GM21528 (cell line): ENCODE data around the gene CREB5.
"Not testable (repeated sequence)": the region's sequence is repeated elsewhere in the genome, so short reads cannot be mapped to it uniquely, and the experiment has no call there.

Source experiments
- ATAC-seq: cut with Tn5 transposase; IDR thresholded peaks from one replicate; pipeline ENCODE4 v1.9.1; 2021; ENCODE audit warnings: mild to moderate bottlenecking, moderate library complexity; ENCODE audit not compliant: unreplicated experiment, low FRiP score

CREB5 gene

GRCh38 chr7:28411876-28412662 is at the start of gene CREB5:
CREB5 (plus strand) TSS chr7:28412518; CDS start chr7:28412915, 397 bp downstream.
- ATAC-seq: no peak

- ATAC-seq: no peak
These were observed 49.5 kb upstream of the CREB5 start for GRCh38 chr7:28362812-28363211.

- ATAC-seq: no peak
These were observed 48.2 kb upstream of the CREB5 start for GRCh38 chr7:28364082-28364481.

GRCh38 chr7:28369523-28369922 is 42.8 kb upstream of the CREB5 start:
- ATAC-seq: no peak

- no peak for ATAC-seq
These were observed 40.5 kb upstream of the CREB5 start for GRCh38 chr7:28371846-28372245.

- ATAC-seq: no peak
These were observed 38.3 kb upstream of the CREB5 start for GRCh38 chr7:28373990-28374389.

- ATAC-seq: no peak
These were observed 36.6 kb upstream of the CREB5 start for GRCh38 chr7:28375729-28376128.

GRCh38 chr7:28376634-28377033 is 35.7 kb upstream of the CREB5 start:
- ATAC-seq: no peak

GRCh38 chr7:28378574-28379149 is 33.7 kb upstream of the CREB5 start:
- no peak for ATAC-seq

GRCh38 chr7:28381466-28381865 is 30.9 kb upstream of the CREB5 start:
- ATAC-seq: no peak

- no peak for ATAC-seq
These were observed 30.2 kb upstream of the CREB5 start for GRCh38 chr7:28382144-28382543.

GRCh38 chr7:28383975-28384374 is 28.3 kb upstream of the CREB5 start:
- no peak for ATAC-seq

- ATAC-seq: no peak
These were observed 22.6 kb upstream of the CREB5 start for GRCh38 chr7:28389504-28390395.

GRCh38 chr7:28390426-28390825 is 21.9 kb upstream of the CREB5 start:
- ATAC-seq: no peak

GRCh38 chr7:28392289-28392688 is 20.0 kb upstream of the CREB5 start:
- no peak for ATAC-seq

GRCh38 chr7:28395404-28395803 is 16.9 kb upstream of the CREB5 start:
- ATAC-seq: no peak

- ATAC-seq: no peak
These were observed 16.5 kb upstream of the CREB5 start for GRCh38 chr7:28395831-28396230.

- no peak for ATAC-seq
These were observed 15.2 kb upstream of the CREB5 start for GRCh38 chr7:28397141-28397540.

- ATAC-seq: no peak
These were observed 11.4 kb upstream of the CREB5 start for GRCh38 chr7:28400838-28401360.

- not testable (repeated sequence) for ATAC-seq
These were observed 10.8 kb upstream of the CREB5 start for GRCh38 chr7:28401567-28401966.

- no peak for ATAC-seq
These were observed 6.7 kb upstream of the CREB5 start for GRCh38 chr7:28405662-28406061.
